Measurements from ENCODE around the gene ITIH5.

DNA sequence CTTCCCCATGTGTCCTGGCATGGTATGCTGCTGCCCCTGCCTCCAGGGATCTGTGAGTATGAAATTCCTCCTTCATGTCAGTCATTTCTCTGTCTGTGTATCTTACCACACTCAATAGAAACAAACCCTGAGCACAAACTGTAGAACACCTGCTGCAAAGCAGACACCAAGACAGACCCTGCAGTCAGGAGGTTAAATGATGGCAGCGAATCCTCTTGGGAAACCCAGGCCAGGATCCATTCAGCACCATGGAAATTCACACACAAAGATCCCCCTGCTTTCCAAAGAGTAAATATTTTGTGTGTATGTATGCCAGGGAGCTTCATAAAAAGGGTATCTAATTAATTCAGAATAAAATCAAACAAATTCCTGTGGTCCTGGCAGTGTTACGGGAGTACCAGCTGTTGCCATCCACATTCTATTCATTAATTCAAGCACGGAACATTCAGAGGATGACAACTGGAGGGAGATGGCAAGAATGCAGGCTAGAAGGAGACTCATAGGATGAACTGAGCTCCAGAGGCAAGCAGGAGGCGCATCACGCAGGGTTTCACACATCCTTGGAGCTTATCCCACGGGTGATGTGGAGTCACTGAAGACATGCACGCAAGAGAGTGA lies 14.8 kb downstream of the ITIH5 start:
- TF ChIP-seq, protein P1, sequence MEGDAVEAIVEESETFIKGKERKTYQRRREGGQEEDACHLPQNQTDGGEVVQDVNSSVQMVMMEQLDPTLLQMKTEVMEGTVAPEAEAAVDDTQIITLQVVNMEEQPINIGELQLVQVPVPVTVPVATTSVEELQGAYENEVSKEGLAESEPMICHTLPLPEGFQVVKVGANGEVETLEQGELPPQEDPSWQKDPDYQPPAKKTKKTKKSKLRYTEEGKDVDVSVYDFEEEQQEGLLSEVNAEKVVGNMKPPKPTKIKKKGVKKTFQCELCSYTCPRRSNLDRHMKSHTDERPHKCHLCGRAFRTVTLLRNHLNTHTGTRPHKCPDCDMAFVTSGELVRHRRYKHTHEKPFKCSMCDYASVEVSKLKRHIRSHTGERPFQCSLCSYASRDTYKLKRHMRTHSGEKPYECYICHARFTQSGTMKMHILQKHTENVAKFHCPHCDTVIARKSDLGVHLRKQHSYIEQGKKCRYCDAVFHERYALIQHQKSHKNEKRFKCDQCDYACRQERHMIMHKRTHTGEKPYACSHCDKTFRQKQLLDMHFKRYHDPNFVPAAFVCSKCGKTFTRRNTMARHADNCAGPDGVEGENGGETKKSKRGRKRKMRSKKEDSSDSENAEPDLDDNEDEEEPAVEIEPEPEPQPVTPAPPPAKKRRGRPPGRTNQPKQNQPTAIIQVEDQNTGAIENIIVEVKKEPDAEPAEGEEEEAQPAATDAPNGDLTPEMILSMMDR (IDR thresholded peaks at IDR 0.05 in 8 of 11, conservative IDR thresholded peaks at IDR 0.05 in 3 of 11) = no peak
- TF ChIP-seq POLR2A (IDR thresholded peaks at IDR 0.05) (no peak), POLR2AphosphoS5 (IDR thresholded peaks at IDR 0.05) (no peak)

Measured in spleen (tissue), 7 donors.